Prostate gland (tissue), 2 donors: ENCODE data around the gene MFN2. TPM values are rescaled to one million over a fixed set of nuclear protein-coding genes. Genes with fewer than 3 reads are reported as not detected.
"Not testable (repeated sequence)": the region's sequence is repeated elsewhere in the genome, so short reads cannot be mapped to it uniquely, and the experiment has no call there.

Experiments
- DNase-seq: peaks from one replicate; pipeline ENCODE4 v3.0.0-alpha.2; 2019; ENCODE audit warnings: low spot score
- H3K27ac ChIP-seq, 2 donors: fragments of 200-600 bp; sonication (generic); 2 replicates each; pipeline ENCODE4 v1.5.1; 2017 to 2019
- H3K27me3 ChIP-seq: fragments of 200-600 bp; sonication (generic); replicated peaks from 2 replicates; pipeline ENCODE4 v1.5.1; 2019; ENCODE audit not compliant: insufficient read depth
- H3K36me3 ChIP-seq, 2 donors: fragments of 200-600 bp; sonication (generic); 1 replicate in 1 of 2; 2 replicates in 1 of 2; pipeline versions ENCODE4 v1.5.1 to v1.8.1; 2017 to 2019
- H3K4me1 ChIP-seq: fragments of 200-600 bp; sonication (generic); replicated peaks from 2 replicates; pipeline ENCODE4 v1.5.1; 2019
- H3K4me3 ChIP-seq, 2 donors: fragments of 200-600 bp; sonication (generic); 2 replicates each; pipeline ENCODE4 v1.5.1; 2017 to 2019
- H3K9me3 ChIP-seq: fragments of 200-600 bp; sonication (generic); 2 replicates; pipeline ENCODE4 v1.5.1; 2017
- CTCF ChIP-seq, 4 experiments: fragments of 200-600 bp in 2 of 4; fragments of 450-650 bp in 2 of 4; sonication (generic) in 2 of 4; IDR thresholded peaks; 1 replicate in 3 of 4; 2 replicates in 1 of 4; pipeline ENCODE4 v1.5.1; 2016 to 2019; ENCODE audit warnings: antibody characterized with exemption in 4 of 4, mild to moderate bottlenecking in 2 of 4, moderate library complexity in 2 of 4
- POLR2A ChIP-seq: fragments of 450-650 bp; IDR thresholded peaks from one replicate; pipeline ENCODE4 v1.6.1; 2016; ENCODE audit warnings: antibody characterized with exemption, mild to moderate bottlenecking
- POLR2AphosphoS5 ChIP-seq: sonication (generic); formaldehyde crosslinking; IDR thresholded peaks from one replicate; pipeline ENCODE4 v1.6.1; 2017; ENCODE audit warnings: antibody characterized with exemption
- WGBS: methylation state at CpG from one replicate; pipeline ENCODE4 v1.1.5; 2018; 5-methylcytosine and 5-hydroxymethylcytosine counted together
- intact Hi-C: fragments of 100-400 bp; cut with DNase I; formaldehyde crosslinking; loops from one replicate; pipeline ENCODE4 v1.14.2; 2022
- total RNA-seq, 2 donors: library from RNA; depleted of rRNA; stranded (reverse); fragments of >200 nt; gene quantifications; one replicate each; pipeline ENCODE4 v1.1.0, GENCODE V29; 2016

The MFN2 gene
- total RNA-seq, 2 donors from 2014 or later = 55.0 to 92.4 TPM

GRCh38 chr1:12006167-12006921 lies 26.1 kb downstream of the MFN2 start:
- Histone ChIP-seq H3K4me3 (no peak overlapping the region), H3K9me3 (no peaks in the 10 kb centered on the region), H3K27me3 (no peaks in the 10 kb centered on the region), H3K36me3 (peaks cover 19 to 23% of the 10 kb centered on the region in 2 donors), H3K27ac (no peak overlapping the region), H3K4me1 (no peaks in the 10 kb centered on the region)
- intact Hi-C loops = no loop called here
- 86% methylated on average over 17 of the region's 17 CpGs for WGBS
- TF ChIP-seq POLR2AphosphoS5 (no peak), CTCF (IDR thresholded peaks at IDR 0.05) (no peak), POLR2A (no peak)
- DNase-seq = no peak

- Histone ChIP-seq H3K27ac (no peak overlapping the region), H3K36me3 (peaks cover 19 to 28% of the 10 kb centered on the region in 2 donors)
- WGBS = 94% methylated on average over 6 of the region's 6 CpGs
Measured at GRCh38 chr1:12007204-12007603, 27.0 kb downstream of the MFN2 start.

GRCh38 chr1:12008355-12008754 lies 28.1 kb downstream of the MFN2 start:
- WGBS = 94% methylated on average over 11 of the region's 33 CpGs
- H3K4me3 ChIP-seq, H3K9me3 ChIP-seq, H3K27ac ChIP-seq, DNase-seq, intact Hi-C loops, H3K4me1 ChIP-seq, H3K27me3 ChIP-seq: not testable (repeated sequence)
- peaks cover 19 to 26% of the 10 kb centered on the region in 2 donors for H3K36me3 ChIP-seq

More at GRCh38 chr1:12007204-12007603, 27.0 kb downstream of the MFN2 start:
- no peaks in the 10 kb centered on the region for H3K9me3 ChIP-seq
- TF ChIP-seq CTCF (IDR thresholded peaks at IDR 0.05) (no peak), POLR2A (no peak), POLR2AphosphoS5 (no peak)
- H3K4me1 ChIP-seq = no peaks in the 10 kb centered on the region
- H3K4me3 ChIP-seq = no peak overlapping the region
- intact Hi-C loops = no loop called here
- H3K27me3 ChIP-seq = no peaks in the 10 kb centered on the region
- DNase-seq = no peak

GRCh38 chr1:12009318-12009947 lies 29.2 kb downstream of the MFN2 start:
- Histone ChIP-seq H3K27me3 (no peaks in the 10 kb centered on the region), H3K4me1 (no peaks in the 10 kb centered on the region), H3K36me3 (peaks cover 19 to 26% of the 10 kb centered on the region in 2 donors), H3K4me3 (no peak overlapping the region), H3K27ac (no peak overlapping the region), H3K9me3 (no peaks in the 10 kb centered on the region)
- intact Hi-C loops = no loop called here
- TF ChIP-seq CTCF (IDR thresholded peaks at IDR 0.05) (no peak), POLR2A (no peak), POLR2AphosphoS5 (no peak)
- no peak for DNase-seq
- 91% methylated on average over 9 of the region's 9 CpGs for WGBS

GRCh38 chr1:12010746-12011570 lies 30.7 kb downstream of the MFN2 start:
- Histone ChIP-seq H3K4me3 (no peak overlapping the region), H3K27ac (no peak overlapping the region), H3K9me3 (no peaks in the 10 kb centered on the region), H3K36me3 (peaks cover 16 to 18% of the 10 kb centered on the region in 2 donors), H3K27me3 (no peaks in the 10 kb centered on the region), H3K4me1 (no peaks in the 10 kb centered on the region)
- whole genome bisulfite sequencing = 69% methylated on average over 16 of the region's 16 CpGs
- no peak for DNase-seq
- no peak for TF ChIP-seq CTCF (IDR thresholded peaks at IDR 0.05)
- TF ChIP-seq POLR2AphosphoS5 = no peak
- no peak for TF ChIP-seq POLR2A
- intact Hi-C loops = loop anchor here (10.0 kb wide), 1 partner anchor 106 kb away; no protein-coding TSS in a partner anchor
